C4-2B (cell line): Measurements from ENCODE around the gene CHPF.
A peak's percentile ranks its signal among the peaks of the same experiment; 100 is the strongest.

Experiments
- H3K27ac ChIP-seq: fragments of 450-650 bp; 2 replicates; pipeline ENCODE4 v1.5.1; 2017
- CTCF ChIP-seq: fragments of 450-650 bp; conservative IDR thresholded peaks from 2 replicates; pipeline ENCODE4 v1.5.1; 2017; ENCODE audit warnings: mild to moderate bottlenecking
- ZFX ChIP-seq: fragments of 450-650 bp; IDR thresholded peaks from 2 replicates; pipeline ENCODE4 v1.6.1; 2017

Gene CHPF

DNA sequence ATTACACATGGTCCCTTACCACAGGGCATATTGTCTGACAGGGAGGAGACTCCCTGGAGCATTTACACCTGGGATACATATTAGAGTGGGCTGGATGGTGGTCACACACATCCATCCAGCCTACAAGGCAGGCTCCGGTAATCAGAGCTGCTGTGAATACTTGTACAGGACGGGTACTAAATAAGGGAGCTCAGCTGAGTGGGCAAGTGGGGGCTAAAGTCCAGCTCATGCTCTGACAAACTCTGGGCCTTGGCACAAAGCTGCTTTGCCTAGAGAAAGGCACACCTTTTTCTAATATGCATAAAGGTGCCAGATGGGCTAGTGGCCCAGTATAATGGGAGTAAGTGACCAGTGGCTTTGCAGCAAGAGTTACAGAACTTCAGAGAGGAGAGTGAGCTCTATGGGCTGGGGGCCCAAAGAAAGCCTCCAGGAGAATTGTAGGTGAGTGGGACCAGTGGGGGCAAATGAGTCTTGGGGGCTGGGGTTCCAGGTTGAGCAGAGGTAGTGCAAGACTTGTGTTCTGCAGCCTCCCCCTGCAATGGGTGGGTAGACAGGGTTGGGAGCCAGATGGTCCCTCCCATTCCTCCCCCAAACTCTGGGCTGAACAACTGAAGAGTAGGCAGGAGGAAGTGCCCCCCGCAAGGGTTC, 1.8 kb upstream of the CHPF start:
- TF ChIP-seq CTCF (no peak), ZFX (no peak)
- no peak overlapping the region for H3K27ac ChIP-seq

- no peak for TF ChIP-seq ZFX
- no peak for TF ChIP-seq CTCF
Measured at GRCh38 chr2:219544567-219544966, 958 bp upstream of the CHPF start.

GRCh38 chr2:219542931-219543595, 546 bp downstream of the CHPF start:
- H3K27ac ChIP-seq: peak overlapping the region; percentile 79
- TF ChIP-seq CTCF (no peak), ZFX (peak; percentile 83)

More at GRCh38 chr2:219544567-219544966, 958 bp upstream of the CHPF start:
- no peak overlapping the region for H3K27ac ChIP-seq

- TF ChIP-seq ZFX (no peak), CTCF (peak; percentile 96)
- H3K27ac ChIP-seq: no peak overlapping the region
Measured at GRCh38 chr2:219541611-219542180, 1.9 kb downstream of the CHPF start.

DNA sequence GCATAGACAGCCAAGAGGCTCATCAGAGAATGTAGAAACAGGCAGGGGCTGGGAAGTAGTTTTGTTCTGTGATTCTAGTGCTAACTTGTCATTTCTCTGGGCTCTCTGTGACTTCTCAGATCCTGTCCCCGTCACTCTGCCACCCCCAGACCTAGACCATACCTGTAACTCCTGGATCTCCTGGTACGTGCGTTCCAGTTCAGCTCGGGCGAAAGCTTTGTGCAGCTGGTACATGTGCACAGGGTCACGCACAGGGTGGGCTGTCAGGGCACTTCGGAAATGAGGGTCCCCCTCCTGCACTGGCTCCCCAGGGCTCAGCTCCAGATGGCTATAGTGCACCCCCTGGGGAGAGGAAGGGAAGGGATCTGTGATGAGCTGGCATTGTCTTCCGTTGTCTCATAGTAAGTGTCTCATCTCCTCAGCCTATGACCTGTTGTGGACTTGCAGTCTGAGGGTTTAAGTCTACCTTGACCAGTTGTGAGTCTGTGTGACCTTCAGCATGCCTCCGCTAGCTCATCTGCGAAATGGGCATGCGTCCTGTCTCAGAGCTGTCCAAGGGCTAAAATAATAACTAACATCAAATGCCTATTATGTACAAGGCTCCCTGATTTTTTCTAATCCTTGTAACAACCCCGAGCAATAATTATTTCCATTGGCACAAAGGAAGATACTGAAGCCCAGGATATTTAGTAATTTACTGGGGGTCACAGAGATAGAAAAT, 2.7 kb downstream of the CHPF start:
- no peak for TF ChIP-seq CTCF
- no peak for TF ChIP-seq ZFX

GRCh38 chr2:219539926-219540678, 3.5 kb downstream of the CHPF start:
- no peak overlapping the region for H3K27ac ChIP-seq
- no peak for TF ChIP-seq CTCF
- TF ChIP-seq ZFX: no peak

More for the DNA sequence above, 2.7 kb downstream of the CHPF start:
- H3K27ac ChIP-seq: no peak overlapping the region
